CD4-positive, alpha-beta T cell (primary cell): ENCODE measurements around the gene MBD5. TPM values are rescaled to one million over a fixed set of nuclear protein-coding genes. Genes with fewer than 3 reads are reported as not detected.

Source experiments
- ATAC-seq: fragments of 200-7000 bp; cut with Tn5 transposase; one replicate; pipeline ENCODE4 v1.10.0; 2022; ENCODE audit warnings: mild to moderate bottlenecking; ENCODE audit not compliant: poor library complexity
- CTCF ChIA-PET: fragments of 350-600 bp; sonication (Branson Sonifier 250); formaldehyde crosslinking; loops from one replicate; lab custom pipeline; 2021; ENCODE audit warnings: antibody characterized with exemption, inconsistent platforms; lab: Charles Lee
- POLR2A ChIA-PET: fragments of 350-600 bp; sonication (Branson Sonifier 250); formaldehyde crosslinking; loops from one replicate; lab custom pipeline; 2021; ENCODE audit warnings: antibody characterized with exemption, inconsistent platforms; lab: Charles Lee
- DNase-seq, 14 experiments: peaks; one replicate each; pipeline ENCODE4 v3.0.0-alpha.2; 2013 to 2020; ENCODE audit warnings: mixed read lengths in 2 of 14
- H3K27ac ChIP-seq, 2 donors: one replicate each; pipeline versions ENCODE4 v1.5.1 to v1.7.0; 2013; ENCODE audit warnings: low read length in 2 of 2, low read depth in 1 of 2, mild to moderate bottlenecking in 1 of 2
- H3K27me3 ChIP-seq, 2 experiments: 1 replicate in 1 of 2; 2 replicates in 1 of 2; pipeline versions ENCODE4 v1.6.1 to v1.7.0; 2013; ENCODE audit warnings: low read length in 2 of 2, control low read depth in 1 of 2, mild to moderate bottlenecking in 1 of 2, moderate library complexity in 1 of 2; ENCODE audit not compliant: insufficient read depth in 2 of 2, control insufficient read depth in 1 of 2
- H3K36me3 ChIP-seq: one replicate; pipeline ENCODE4 v1.6.1; 2013; ENCODE audit warnings: low read length, control low read depth; ENCODE audit not compliant: insufficient read depth
- H3K4me1 ChIP-seq: one replicate; pipeline ENCODE4 v1.6.1; 2013; ENCODE audit warnings: low read length, control low read depth; ENCODE audit not compliant: insufficient read depth
- H3K4me3 ChIP-seq: one replicate; pipeline ENCODE4 v1.5.1; 2013; ENCODE audit warnings: mild to moderate bottlenecking, low read length, moderate library complexity
- H3K9me3 ChIP-seq, 2 experiments: 1 replicate in 1 of 2; 2 replicates in 1 of 2; pipeline versions ENCODE4 v1.6.1 to v1.7.0; 2013; ENCODE audit warnings: low read length in 2 of 2, mild to moderate bottlenecking in 2 of 2, control low read depth in 1 of 2, moderate library complexity in 1 of 2; ENCODE audit not compliant: control insufficient read depth in 1 of 2, insufficient read depth in 1 of 2
- H3K27ac Mint-ChIP-seq: one replicate; pipeline ENCODE4 v1.8.0; 2020; ENCODE audit warnings: mixed read lengths
- H3K27me3 Mint-ChIP-seq: one replicate; pipeline ENCODE4 v1.8.0; 2021; ENCODE audit warnings: mixed read lengths
- H3K36me3 Mint-ChIP-seq: one replicate; pipeline ENCODE4 v1.8.0; 2021; ENCODE audit warnings: low read depth, mixed read lengths
- H3K4me1 Mint-ChIP-seq: one replicate; pipeline ENCODE4 v1.8.0; 2021; ENCODE audit warnings: low read depth, mixed read lengths
- H3K4me3 Mint-ChIP-seq: one replicate; pipeline ENCODE4 v1.8.0; 2020; ENCODE audit warnings: mild to moderate bottlenecking, mixed read lengths
- H3K9me3 Mint-ChIP-seq: one replicate; pipeline ENCODE4 v1.8.0; 2020; ENCODE audit warnings: mixed read lengths
- intact Hi-C, 2 experiments: fragments of 100-400 bp; cut with DNase I in 1 of 2; cut with micrococcal nuclease in 1 of 2; formaldehyde crosslinking; loops; one replicate each; pipeline versions ENCODE4 v1.15.1 to v1.9.0; 2023 to 2025; cut with DNase I, micrococcal nuclease
- total RNA-seq, 174 experiments: library from RNA in 2 of 174; stranded (reverse) in 2 of 174; gene quantifications; one replicate each; pipeline ENCODE4 v1.2.3 and lab custom pipeline; 2021 to 2026
- TF ChIP-seq, protein P1 (sequence below): fragments of 200-600 bp; IDR thresholded peaks from one replicate; pipeline ENCODE4 v1.8.0; 2022; ENCODE audit warnings: antibody characterized with exemption, mild to moderate bottlenecking

MBD5 gene
- total RNA-seq, 2 experiments from 2014 or later = 49.8 to 52.9 TPM

DNA sequence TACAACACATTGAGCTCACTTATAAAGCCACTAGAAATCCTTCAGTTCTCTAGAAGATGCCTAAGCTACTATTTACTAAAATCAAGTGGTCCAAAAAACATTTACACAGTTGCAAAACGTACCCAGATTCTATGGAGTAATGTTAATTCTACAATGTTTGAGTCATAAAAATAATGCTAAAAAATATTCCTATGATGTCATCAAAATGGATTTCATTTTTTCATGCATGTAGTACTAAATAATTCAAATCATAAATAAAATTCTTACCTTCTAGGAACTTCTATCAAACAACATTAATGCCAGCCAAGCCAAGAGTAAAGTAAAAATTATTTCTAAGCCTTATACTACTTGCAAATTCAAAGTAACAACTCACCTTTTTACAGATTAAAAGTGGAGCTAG, 454.7 kb downstream of the MBD5 start:
- no peaks in the 10 kb centered on the region for H3K36me3 Mint-ChIP-seq
- no peaks in the 10 kb centered on the region for H3K27me3 ChIP-seq
- DNase-seq = no peak
- H3K27me3 Mint-ChIP-seq = no peaks in the 10 kb centered on the region
- no peaks in the 10 kb centered on the region for H3K4me1 Mint-ChIP-seq
- no peak overlapping the region for H3K4me3 ChIP-seq
- no peak overlapping the region for H3K4me3 Mint-ChIP-seq
- no peak overlapping the region for H3K27ac Mint-ChIP-seq
- H3K4me1 ChIP-seq = no peaks in the 10 kb centered on the region
- H3K36me3 ChIP-seq = no peaks in the 10 kb centered on the region
- ChIA-PET POLR2A (no interaction called here), CTCF (interaction anchor here (0.6 kb wide), 1 partner anchor 215 kb away, joined by 3 read pairs; no protein-coding TSS in a partner anchor)
- no peaks in the 10 kb centered on the region for H3K9me3 ChIP-seq
- no peaks in the 10 kb centered on the region for H3K9me3 Mint-ChIP-seq
- no peak overlapping the region for H3K27ac ChIP-seq
- ATAC-seq = no peak
- intact Hi-C loops = no loop called here
- TF ChIP-seq, protein P1, sequence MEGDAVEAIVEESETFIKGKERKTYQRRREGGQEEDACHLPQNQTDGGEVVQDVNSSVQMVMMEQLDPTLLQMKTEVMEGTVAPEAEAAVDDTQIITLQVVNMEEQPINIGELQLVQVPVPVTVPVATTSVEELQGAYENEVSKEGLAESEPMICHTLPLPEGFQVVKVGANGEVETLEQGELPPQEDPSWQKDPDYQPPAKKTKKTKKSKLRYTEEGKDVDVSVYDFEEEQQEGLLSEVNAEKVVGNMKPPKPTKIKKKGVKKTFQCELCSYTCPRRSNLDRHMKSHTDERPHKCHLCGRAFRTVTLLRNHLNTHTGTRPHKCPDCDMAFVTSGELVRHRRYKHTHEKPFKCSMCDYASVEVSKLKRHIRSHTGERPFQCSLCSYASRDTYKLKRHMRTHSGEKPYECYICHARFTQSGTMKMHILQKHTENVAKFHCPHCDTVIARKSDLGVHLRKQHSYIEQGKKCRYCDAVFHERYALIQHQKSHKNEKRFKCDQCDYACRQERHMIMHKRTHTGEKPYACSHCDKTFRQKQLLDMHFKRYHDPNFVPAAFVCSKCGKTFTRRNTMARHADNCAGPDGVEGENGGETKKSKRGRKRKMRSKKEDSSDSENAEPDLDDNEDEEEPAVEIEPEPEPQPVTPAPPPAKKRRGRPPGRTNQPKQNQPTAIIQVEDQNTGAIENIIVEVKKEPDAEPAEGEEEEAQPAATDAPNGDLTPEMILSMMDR = no peak

DNA sequence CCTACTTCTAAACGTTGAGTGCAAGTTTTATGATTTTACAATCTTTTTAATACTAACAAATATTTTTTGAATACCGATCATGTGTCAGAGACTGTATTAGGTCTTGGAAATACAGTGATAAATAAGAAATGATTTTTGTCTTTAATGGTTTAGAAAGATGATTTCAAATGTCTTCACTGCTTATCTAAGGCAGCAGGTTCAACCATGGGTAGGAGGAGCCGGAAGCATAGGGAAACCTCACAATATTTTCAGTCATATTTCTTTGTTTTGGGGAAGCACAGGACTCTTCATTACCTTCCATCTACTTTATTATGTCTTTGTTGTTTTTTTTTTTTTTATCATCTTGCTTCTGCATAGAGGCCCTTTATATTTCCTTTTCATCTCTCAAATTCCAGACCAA, 458.5 kb downstream of the MBD5 start:
- H3K4me3 Mint-ChIP-seq = no peak overlapping the region
- no peak for DNase-seq
- ChIA-PET CTCF (no interaction called here), POLR2A (no interaction called here)
- H3K4me1 Mint-ChIP-seq = no peaks in the 10 kb centered on the region
- TF ChIP-seq, protein P1 = no peak
- peaks cover 4% of the 10 kb centered on the region for H3K36me3 Mint-ChIP-seq
- no peaks in the 10 kb centered on the region for H3K27me3 ChIP-seq
- no peak overlapping the region for H3K4me3 ChIP-seq
- no peak for ATAC-seq
- H3K27me3 Mint-ChIP-seq = no peaks in the 10 kb centered on the region
- intact Hi-C loops = no loop called here
- H3K9me3 Mint-ChIP-seq = no peaks in the 10 kb centered on the region
- H3K4me1 ChIP-seq = no peaks in the 10 kb centered on the region
- H3K27ac ChIP-seq = no peak overlapping the region
- H3K9me3 ChIP-seq = no peaks in the 10 kb centered on the region
- H3K27ac Mint-ChIP-seq = no peak overlapping the region
- no peaks in the 10 kb centered on the region for H3K36me3 ChIP-seq

GRCh38 chr2:148483665-148484064, 462.8 kb downstream of the MBD5 start:
- H3K27me3 ChIP-seq = no peaks in the 10 kb centered on the region
- ChIA-PET POLR2A (no interaction called here), CTCF (interaction anchor here (1.7 kb wide), 1 partner anchor 26 kb away, joined by 3 read pairs; no protein-coding TSS in a partner anchor)
- no peaks in the 10 kb centered on the region for H3K36me3 ChIP-seq
- TF ChIP-seq, protein P1 = no peak
- ATAC-seq (no peak), DNase-seq (no peak)
- H3K4me1 Mint-ChIP-seq = no peaks in the 10 kb centered on the region
- H3K27ac Mint-ChIP-seq = no peak overlapping the region
- intact Hi-C loops = no loop called here
- H3K9me3 ChIP-seq = no peaks in the 10 kb centered on the region
- no peaks in the 10 kb centered on the region for H3K4me1 ChIP-seq
- no peak overlapping the region for H3K4me3 Mint-ChIP-seq
- no peak overlapping the region for H3K4me3 ChIP-seq
- H3K27me3 Mint-ChIP-seq = no peaks in the 10 kb centered on the region
- no peaks in the 10 kb centered on the region for H3K9me3 Mint-ChIP-seq
- peaks cover 22% of the 10 kb centered on the region for H3K36me3 Mint-ChIP-seq
- H3K27ac ChIP-seq = no peak overlapping the region
